GM21529 (cell line): ENCODE results near the gene TSPAN31.
"Not testable (repeated sequence)": the region's sequence is repeated elsewhere in the genome, so short reads cannot be mapped to it uniquely, and the experiment has no call there.

Source experiments
- ATAC-seq: cut with Tn5 transposase; IDR thresholded peaks from one replicate; pipeline ENCODE4 v1.9.1; 2021; ENCODE audit not compliant: unreplicated experiment

Gene TSPAN31

DNA sequence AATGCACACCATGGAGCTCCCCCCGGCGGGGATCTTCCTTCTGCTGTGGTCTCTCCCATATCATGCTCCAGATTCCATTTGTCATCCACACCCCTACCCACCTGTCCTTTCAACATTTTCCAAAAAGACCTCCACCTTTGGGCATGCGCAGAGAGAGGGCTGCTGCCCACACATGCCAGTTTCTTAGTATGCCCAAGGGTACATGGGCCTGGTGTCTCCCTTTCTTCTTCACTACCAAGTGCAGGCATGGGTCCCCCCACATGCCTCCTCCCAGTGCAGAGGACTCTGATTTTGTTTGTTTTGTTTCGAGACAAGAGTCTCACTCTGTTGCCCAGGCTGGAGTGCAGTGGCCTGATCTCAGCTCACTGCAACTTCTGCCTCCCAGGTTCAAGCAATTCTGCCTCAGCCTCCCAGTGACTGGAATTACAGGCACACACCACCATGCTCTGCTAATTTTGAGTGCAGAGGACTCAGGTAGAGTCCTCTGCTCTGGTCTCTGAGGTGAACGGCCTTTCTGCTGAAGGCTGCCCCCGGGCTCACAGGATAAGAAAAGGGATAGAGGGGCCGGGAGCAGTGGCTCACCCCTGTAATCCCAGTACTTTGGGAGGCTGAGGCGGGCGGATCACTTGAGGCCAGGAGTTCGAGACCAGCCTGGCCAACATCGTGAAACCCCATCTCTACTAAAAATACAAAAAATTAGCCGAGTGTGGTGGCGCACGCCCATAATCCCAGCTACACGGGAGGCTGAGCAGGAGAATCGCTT, 22.8 kb upstream of the TSPAN31 start:
- ATAC-seq = not testable (repeated sequence)

DNA sequence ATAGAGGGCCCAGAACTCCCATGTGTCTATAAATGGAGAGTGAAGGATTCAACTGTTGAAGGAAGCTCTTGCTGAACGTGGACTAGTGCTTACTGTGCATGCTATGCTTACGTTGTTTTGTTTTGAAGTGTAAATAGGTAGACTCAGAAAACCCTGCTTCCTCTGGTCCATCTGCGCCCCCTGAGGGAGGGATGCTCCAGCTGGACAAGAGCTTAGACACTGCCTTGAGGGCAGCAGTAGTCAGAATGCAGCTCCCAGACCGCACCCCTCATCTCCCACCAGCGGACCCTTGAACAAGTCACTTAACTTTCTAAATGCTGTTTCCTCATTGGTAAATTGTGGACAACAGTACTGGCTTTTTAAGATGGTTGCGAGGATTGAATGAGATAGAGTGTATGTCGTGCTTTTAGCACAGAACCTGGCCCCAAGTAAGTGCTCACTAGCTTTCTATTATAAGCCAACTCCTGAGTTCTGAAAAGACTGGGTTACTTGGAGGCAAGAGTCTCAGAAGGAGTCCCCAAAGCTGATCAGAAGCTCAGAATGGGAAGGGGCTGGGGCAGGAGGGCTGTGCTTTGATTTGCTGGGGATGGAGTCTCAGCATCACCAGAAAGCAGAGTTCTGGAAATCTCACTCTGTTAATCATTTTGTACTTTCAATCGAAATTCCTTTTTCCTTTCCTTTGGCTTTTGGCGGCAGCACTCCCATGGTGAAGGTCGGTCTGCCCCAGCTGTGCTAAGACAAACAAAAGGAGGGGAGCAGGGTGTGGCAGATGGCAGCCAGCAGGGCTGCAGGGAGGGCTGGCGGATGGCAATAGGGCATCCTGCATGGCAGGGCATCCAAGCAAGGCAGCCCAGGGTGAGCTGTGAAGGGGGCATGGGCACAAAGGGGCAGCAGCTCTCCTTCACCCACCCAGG, 21.9 kb upstream of the TSPAN31 start:
- ATAC-seq = no peak

DNA sequence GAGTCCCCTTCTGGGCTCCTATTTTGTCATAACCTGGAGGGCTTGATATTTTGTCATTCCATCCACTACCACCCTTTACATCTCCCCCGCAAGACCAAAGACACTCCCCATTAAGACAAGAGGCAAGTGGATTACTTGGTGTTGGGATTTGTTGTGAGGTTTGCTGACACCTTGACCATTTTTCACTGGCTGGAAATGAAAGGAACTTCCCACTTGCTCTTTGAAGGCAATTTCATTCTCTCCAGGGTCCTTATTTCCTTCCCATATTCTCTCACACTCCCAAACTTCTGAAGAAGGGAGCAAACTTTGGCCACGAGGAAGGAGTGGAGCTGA, 21.2 kb upstream of the TSPAN31 start:
- ATAC-seq = no peak

DNA sequence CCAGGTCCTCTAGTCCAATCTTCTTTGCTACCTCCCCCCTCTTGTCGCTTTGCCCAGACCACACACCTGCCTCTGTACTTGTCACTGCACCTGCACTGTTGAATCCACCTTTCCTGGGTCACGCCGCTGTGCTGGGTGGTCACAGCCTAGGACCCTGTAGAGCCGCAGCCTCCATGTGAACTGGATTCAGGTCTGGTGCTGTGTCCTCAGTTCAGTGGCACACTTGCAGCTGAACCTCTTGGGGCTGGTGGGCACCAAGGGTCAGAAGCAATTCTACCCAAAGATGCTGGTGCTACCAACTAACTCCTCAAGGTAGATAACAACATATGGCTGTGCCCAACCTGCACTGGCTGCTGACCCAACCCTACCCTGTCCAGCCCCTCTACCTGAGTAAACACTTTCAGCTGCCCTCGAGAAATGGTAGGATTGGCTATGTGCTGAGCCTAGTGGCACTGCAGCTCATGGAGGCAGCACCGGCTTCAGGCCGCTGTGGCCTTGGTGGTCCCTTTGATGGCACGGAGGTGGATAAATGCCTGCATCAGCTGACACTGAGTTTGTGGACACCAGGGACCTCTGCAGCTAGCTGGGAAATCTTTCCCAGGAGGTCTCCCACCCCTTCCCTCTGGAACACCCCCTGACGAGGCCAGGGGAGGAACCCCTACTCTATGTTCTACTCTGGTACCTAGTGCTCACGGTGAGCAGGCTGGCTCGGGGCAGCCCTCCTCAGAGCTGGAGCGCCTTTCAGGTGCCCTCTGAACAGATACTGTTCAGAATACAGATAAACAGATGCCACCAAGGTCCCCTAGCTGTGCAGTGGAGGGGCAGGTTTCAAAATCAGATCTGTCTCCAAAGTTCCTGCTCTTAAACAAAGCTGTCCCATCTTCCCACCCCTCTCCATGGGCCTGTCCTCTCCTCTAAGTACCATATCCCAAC, 20.6 kb upstream of the TSPAN31 start:
- ATAC-seq = no peak

DNA sequence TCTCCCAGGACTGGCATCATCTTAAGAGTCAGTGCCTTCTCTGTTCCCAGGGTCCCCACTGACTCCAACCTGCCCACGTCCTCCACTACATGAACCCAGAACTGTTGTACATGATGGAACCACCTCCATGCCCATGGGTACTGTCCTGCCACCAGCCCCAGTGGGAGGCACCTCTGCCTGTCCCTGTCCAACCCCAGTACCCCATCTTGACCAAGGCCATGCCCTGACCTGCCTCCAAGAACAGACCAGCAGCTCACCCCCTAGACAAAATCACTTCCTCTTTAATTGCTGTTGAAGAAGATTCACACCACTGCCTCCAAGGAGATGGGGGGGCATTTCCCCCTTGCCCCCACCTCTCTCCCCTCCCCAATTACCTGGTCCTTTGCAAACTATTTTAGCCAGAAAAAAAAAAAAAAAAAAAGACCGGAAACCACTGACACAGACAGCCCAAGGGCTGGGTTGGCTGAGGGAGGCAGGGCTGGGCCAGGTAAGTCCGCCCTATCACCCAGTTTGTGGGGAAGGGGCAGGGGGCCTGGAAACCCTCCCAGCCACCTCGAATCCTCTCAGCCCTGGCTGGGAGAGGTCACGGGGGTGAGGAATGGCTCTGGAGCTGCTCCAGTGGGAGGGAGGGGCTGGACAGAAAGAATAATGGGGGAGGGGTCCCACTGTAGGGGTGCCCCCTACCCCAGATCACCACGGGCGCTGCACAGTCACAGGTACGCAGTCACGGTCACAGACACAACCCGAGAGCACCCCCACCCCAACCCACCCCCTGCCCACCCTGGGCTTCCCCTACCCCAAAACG, 19.7 kb upstream of the TSPAN31 start:
- ATAC-seq = no peak

DNA sequence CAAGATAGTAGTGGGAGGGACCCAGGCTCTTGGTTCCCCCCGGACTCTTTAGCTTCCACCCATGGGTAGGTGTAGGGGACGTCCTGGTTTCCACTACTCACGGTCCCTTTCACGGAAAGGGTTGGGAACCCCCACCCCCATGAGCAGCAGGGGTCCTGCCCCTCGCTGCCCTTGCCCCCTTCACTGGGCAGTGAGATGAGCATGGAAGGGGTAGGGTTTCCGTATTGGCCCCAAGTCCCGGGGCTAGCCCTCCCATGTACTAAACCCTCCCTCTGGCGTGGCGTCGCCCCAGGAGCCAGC, 19.0 kb upstream of the TSPAN31 start:
- ATAC-seq = no peak

DNA sequence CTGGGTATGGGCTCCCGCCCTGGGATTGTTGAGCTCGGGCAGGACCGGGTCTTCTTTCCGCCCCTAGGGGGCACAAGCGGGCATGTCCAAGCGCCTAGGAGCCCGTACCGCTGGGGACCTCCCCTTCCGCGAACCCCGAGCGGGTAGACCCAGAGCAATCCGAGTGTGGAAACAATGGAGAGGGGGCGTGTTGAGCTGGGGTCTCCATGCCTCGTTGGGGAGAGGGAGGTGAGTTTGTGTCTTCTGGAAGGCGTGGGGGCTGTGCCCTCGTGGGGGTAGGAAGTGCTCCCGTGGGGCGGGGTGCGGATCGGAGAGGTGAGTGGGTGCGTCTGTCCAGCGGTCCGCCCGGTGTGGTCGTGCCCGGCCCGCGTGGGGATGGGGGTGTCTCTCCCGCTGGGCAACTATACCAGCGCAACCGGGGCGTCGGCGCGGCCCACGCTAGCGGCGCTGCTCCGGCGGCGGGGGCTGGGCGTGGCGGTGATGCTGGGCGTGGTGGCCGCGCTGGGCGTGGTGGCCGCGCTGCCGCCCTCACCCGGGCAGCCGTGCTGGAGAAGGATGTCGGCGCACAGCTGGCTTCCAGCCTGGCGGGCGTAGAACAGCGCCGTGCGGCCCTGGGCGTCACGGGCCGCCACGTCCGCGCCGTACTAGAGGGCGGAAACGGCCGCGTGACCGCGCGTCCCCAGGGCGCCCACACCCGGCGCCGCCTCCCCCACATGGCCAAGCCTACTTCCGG, 18.5 kb upstream of the TSPAN31 start:
- no peak for ATAC-seq

DNA sequence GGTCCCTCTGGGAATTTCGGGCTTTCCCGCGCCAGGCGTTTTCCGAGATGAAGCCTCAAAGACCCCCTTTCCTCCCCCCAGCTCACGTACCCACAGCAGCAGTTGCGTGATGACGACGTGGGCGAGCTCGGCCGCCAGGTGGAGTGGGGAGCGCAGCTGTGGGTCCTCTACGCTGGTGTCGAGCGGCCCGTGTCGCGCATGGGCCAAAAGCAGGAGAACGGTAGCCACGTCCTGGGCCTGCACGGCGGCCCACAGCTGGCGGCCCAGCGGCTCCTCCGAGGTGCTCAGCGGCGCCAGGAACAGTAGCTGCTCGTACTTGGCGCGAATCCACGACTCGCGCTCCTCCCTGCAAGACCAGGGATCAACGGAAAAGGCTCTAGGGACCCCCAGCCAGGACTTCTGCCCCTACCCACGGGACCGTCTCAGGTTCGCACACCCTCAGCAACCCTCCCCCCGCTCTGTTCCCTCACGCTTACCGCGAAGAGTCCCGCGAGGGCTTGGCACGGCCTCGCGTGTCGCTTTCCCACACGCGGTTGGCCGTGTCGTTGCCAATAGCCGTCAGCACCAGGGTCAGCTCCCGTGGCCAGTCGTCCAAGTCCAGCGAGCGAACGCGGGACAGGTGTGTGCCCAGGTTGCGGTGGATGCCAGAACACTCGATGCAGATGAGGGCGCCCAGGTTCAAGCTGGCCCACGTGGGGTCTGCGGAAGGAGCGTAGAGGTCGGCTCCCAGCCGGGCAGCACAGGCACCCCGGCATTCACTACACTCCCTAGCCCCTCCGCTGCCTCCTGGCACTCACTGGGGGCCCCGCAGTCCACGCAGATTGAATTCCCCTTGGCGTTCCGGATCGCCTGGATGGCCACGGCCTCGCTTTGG, 17.7 kb upstream of the TSPAN31 start:
- ATAC-seq = no peak

DNA sequence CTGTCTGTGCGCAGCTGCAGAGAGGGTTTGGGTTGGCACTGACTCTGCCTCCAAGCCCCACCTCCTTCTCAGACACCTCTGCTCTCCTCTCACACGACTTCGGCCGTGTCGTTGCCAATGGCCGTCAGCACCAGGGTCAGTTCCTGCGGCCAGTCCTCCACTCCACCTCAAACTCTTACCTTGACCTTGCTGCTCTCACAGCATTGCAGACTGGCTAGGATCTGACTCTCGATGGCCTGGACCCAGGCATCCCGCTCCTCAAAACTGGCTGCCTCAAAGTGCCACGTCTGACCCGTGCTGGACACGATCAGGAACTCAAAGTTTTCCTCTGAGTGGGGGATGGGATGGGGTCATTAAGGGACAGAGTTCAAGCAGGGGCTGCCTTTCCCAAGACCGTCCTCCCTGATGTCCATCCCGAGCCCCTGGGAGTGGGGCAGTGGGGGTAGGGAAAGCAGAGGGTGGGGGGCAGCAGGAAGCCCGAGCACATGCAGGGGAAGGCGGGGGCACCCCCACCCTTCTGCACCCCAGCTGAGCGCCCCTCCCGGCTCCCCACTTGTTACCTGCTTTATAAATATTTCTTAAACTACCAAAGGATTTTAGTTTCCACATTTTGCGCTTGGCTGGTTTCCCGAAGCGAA, 17.0 kb upstream of the TSPAN31 start:
- no peak for ATAC-seq

DNA sequence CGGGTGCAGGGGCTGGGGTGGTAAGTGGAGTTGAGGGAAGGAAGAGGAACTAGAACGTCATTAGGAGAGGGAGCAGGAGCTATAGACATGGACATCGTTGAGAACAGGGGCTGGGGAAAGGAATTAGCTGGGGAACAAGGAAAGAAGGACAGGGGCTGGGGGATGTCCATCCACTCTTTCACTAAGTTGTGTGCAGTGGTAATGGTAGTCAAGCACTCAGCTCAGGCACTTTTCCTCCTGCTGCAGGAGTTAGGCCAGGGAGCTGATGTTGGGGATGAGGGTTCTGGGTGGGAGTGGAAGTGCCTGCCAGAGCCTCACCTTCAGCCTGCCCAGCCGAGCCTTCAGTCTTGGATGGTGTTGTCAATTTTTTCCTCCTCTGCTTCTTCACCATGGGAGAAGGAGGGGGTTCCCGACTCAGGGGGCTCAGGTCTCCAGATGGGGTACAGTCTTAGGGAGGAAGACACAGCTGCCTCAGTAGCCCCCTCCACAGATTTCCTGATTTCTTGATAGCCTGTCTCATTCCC, 15.5 kb upstream of the TSPAN31 start:
- ATAC-seq = no peak

DNA sequence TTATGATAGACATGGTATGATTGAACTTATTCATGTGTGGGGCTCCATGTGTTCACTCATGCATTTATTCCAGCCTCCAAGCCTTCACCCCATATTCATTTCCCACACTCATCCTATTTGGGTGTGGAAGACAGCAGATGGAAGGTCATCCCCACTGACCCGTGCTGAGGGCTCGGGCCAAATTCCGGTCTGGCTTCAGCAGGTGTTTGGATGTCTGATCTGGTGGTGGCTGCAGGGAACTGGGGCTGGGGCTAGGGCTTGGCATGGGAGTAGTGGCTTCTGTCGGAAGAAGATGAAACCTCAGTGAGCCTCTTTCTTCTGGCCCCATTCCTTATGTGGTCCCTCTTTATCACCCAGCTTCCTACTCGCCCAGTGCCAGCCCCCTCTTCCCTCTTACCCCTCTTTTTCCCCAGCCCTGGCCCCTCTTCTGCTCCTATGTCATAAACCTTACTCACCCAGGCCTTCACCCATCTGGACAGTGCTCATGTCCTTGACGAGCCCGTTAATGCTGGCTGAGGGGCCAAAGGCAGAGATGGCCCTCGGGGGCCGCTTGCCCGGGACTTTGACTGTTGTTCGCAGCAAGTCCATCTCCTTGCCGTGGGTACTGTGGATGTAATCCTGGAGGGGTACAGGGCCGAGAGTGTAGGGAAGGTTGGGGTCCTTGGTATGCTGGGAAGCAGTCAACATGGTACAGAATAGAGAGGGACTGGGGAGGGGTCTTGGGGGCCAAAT, 14.3 kb upstream of the TSPAN31 start:
- no peak for ATAC-seq

DNA sequence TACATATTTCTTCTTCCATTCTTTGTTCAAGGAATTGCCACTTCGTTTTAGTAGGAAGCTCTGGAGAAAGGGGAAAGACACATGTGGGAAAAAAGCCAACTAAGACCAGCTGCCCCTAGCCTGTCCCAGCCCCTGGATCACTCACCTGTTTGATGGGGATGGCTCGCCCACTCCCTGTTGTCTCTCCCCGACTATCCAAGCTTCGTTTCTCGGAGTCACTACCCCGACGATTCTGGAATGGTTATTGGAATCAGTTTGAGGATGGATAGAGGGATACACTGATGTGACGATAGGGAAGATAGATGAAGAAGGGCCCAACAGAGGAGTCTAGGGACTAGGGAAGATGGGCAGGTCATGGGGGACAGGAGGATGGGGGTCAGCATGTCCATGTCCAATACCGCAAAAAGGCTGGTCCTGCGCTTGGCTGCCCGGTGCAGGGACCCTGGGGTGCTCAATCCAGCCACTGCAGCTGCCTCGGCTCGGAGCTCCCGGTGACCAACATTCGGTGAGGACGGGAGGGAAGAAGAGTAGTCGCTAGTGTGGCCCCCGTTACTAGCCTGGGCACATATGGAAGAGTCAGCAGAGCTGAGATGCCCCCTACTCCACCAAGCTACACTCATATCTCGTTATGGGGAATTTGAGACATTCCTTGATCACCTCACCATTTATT, 13.3 kb upstream of the TSPAN31 start:
- no peak for ATAC-seq

DNA sequence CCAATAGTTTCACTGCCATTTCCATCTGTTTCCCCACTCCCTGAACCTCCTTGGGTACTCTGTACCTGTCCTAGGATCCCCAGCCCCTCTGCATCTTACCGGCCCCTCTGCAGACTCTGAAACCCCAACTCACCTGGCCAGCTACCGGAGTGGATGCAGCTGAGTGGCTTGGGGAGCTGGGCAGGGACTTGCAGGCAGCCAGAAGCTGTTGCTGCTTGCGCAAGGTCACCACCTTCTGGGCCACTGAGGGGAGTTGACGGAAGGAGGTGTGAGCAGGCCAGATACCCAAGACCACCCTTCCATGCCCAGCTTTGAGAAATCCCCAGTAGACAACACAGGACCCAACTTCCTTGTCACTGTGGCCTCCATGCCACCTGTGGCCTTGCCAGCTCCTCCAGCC, 12.6 kb upstream of the TSPAN31 start:
- ATAC-seq = no peak

DNA sequence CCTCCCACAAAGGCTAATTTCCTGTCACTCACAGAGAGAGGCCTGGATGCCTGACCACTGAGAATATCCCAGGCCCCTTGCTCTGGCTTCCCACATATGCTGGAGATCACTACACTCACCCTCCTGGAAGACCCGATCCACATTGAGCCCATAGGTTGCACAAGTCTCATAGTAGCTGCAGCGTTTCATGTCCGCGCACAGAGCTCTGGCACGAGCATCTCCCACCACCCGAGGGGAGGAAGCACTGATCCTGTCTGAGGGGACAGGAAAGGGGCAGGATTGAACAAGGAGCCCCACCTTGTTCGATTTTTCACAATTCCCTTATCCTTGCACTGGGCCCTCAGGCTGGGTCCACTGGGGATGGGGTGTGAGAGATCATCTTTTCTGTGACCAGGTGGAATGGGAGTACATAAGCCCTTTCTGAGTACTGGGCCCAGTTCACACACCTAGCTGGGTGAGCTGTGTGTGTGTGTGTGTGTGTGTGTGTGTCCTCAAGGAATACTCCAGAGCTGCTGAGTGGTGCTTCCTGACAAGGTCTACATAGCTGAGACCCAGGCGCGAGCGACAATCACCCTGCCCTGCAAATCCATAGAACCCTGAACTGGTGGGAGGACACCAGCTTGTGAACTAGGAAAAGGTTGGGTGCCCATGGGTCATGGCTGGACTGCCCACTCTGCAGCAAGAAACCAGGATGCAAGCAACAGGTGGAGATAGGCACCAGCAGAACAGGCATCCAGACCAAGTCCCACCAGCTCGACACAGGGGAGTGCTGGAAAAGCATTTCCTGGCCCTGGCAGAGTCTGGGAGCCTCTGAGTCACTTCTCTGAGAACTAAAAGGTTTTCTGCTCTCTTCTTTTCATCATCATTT, 11.9 kb upstream of the TSPAN31 start:
- ATAC-seq = no peak

DNA sequence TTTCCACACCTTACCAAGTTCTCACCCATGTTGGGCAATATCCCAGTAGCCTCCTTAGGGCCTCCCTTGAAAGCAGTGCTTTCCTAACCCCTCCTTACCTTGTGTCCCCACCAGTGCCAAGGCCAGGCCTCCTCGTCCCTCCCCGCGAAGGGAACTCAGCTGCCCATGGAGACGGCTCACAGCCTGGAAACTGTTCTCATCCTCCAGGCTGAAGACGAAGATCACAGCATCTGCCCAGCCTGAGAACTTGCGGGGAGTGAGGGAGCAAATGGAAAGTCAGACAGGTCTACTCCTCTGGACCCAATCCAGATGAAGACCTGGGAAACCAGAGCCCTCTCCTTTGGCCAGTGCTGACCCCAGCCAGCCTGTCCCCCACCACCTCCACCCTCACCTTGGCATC, 10.9 kb upstream of the TSPAN31 start:
- no peak for ATAC-seq

DNA sequence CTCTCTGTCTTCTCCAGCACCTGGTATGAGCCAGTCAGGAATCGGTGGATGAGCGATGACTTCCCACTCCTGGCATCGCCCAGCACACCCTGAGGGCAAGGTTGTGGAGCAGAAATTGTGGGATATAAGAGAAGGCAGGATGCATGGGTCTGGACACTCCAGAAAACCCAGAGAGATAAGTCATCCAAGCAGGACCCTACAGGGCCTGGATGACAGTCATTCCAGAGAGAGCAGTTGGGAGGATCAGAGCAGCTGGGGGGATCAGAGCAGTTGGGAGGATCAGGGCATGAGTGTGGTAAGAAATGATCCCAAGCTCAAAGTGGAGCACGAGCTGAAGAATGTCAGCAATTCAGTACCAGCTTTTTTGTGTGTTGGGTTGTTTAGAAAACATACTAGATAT, 10.2 kb upstream of the TSPAN31 start:
- ATAC-seq = no peak
